Erythroblast (primary cell): ENCODE results near the gene RAB20.

Source experiments
- GATA1 ChIP-seq: IDR thresholded peaks from 2 replicates; pipeline ENCODE4 v1.6.1; 2011; ENCODE audit warnings: low read depth, mild to moderate bottlenecking, control low read depth, low read length, moderate library complexity
- POLR2A ChIP-seq: IDR thresholded peaks from 2 replicates; pipeline ENCODE4 v1.6.1; 2011; ENCODE audit warnings: mild to moderate bottlenecking, low read length

DNA sequence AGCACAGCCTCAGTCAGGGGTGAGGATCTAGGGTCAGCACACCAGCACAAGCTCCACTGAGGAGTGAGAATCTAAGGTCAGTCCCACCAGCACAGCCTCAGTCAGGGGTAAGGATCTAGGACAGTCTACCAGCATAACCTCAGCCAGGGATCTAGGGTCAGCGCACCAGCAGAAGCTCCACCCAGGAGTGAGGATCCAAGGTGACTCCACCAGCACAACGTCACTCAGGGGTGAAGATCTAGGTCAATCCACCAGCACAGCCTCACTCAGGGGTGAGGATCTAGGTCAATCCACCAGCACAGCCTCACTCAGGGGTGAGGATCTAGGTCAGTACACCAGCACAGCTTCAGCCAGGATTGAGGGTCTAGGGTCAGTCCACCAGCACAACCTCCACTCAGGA, 64.5 kb downstream of the RAB20 start:
- TF ChIP-seq POLR2A (no peak), GATA1 (no peak)
